Tibial nerve (tissue), 4 donors: ENCODE data around the gene TNN. TPM values are rescaled to one million over a fixed set of nuclear protein-coding genes. Genes with fewer than 3 reads are reported as not detected.

Experiments
- DNase-seq, 2 donors: peaks; one replicate each; pipeline ENCODE4 v3.0.0-alpha.2; 2019; ENCODE audit warnings: low spot score in 2 of 2
- H3K27ac ChIP-seq, 4 donors: fragments of 200-600 bp; sonication (generic) in 3 of 4; one replicate each; pipeline ENCODE4 v1.5.1; 2017 to 2019; ENCODE audit warnings: mild to moderate bottlenecking in 1 of 4
- H3K27me3 ChIP-seq, 2 donors: fragments of 200-600 bp; sonication (generic) in 1 of 2; one replicate each; pipeline versions ENCODE4 v1.5.1 to v1.6.0; 2017 to 2019
- H3K36me3 ChIP-seq, 3 donors: fragments of 200-600 bp; sonication (generic); one replicate each; pipeline ENCODE4 v1.5.1; 2018 to 2019
- H3K4me1 ChIP-seq, 4 donors: fragments of 200-600 bp; sonication (generic) in 3 of 4; one replicate each; pipeline ENCODE4 v1.5.1; 2017 to 2019
- H3K4me3 ChIP-seq, 4 donors: fragments of 200-600 bp; sonication (generic) in 3 of 4; one replicate each; pipeline ENCODE4 v1.5.1; 2017 to 2019; ENCODE audit warnings: mild to moderate bottlenecking in 1 of 4, moderate library complexity in 1 of 4
- H3K9me3 ChIP-seq, 4 donors: fragments of 200-600 bp; sonication (generic) in 3 of 4; one replicate each; pipeline ENCODE4 v1.5.1; 2017 to 2019
- CTCF ChIP-seq, 5 experiments: fragments of 200-600 bp in 3 of 5; fragments of 450-650 bp in 2 of 5; sonication (generic) in 3 of 5; IDR thresholded peaks; one replicate each; pipeline ENCODE4 v1.5.1; 2016 to 2019; ENCODE audit warnings: antibody characterized with exemption in 5 of 5, mild to moderate bottlenecking in 3 of 5, moderate library complexity in 2 of 5
- EP300 ChIP-seq, 2 donors: sonication (generic); formaldehyde crosslinking; IDR thresholded peaks; one replicate each; pipeline ENCODE4 v1.6.1; 2017; ENCODE audit warnings: antibody characterized with exemption in 2 of 2, mild to moderate bottlenecking in 1 of 2
- POLR2A ChIP-seq, 2 donors: fragments of 450-650 bp; IDR thresholded peaks; one replicate each; pipeline ENCODE4 v1.6.1; 2017; ENCODE audit warnings: antibody characterized with exemption in 2 of 2, mild to moderate bottlenecking in 2 of 2, moderate library complexity in 2 of 2
- WGBS, 2 donors: methylation state at CpG; one replicate each; pipeline ENCODE4 v1.1.5; 2018; 5-methylcytosine and 5-hydroxymethylcytosine counted together
- total RNA-seq, 4 donors: library from RNA; depleted of rRNA; stranded (reverse); fragments of >200 nt; gene quantifications; one replicate each; pipeline ENCODE4 v1.1.0, GENCODE V29; 2016

TNN gene
- total RNA-seq, 4 donors from 2014 or later = 0.39 TPM; not detected in 3

GRCh38 chr1:175145899-175146528 lies 78.4 kb downstream of the TNN start:
- no peaks in the 10 kb centered on the region for H3K9me3 ChIP-seq
- WGBS, 2 donors = 59 to 63% methylated on average over 6 of the region's 7 CpGs

DNA sequence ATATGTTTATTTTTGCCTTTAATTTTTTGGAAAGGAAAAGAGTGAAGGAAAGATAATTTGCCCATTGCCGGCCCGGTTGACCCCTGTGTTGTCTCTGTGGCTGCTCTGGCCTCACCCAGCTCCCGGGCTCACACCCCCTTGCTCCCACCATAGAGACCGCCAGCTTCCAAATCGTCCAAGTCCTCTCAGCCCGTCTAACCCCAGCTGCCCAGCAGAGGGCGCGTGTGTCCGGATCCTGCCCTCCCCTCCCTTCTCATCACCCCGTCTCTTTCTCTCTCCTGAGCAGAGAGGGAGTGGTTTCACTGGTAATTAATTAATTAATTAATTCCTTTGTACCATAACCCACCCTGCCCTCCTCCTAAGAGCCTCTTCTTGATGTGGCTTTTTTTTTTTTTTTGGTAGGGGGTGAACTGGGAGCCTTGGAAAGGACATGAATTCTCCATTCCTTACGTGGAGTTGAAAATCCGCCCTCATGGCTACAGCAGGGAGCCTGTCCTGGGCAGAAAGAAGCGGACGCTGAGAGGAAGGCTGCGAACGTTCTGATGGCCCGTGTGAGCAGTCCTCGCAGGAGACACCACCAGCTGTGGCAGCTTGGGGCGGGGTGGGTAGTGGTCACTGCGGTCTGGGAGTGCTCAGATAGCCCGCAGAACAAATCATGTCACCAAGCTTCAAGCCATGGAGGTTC lies 79.0 kb downstream of the TNN start:
- no peak overlapping the region for H3K4me3 ChIP-seq
- 21 to 32% methylated on average over 20 to 21 of the region's 21 CpGs for WGBS, 2 donors

More at GRCh38 chr1:175145899-175146528, 78.4 kb downstream of the TNN start:
- H3K4me3 ChIP-seq = no peak overlapping the region
- no peaks in the 10 kb centered on the region for H3K27me3 ChIP-seq
- peaks cover 0 to 3% (median 0%) of the 10 kb centered on the region in 4 donors for H3K4me1 ChIP-seq
- TF ChIP-seq EP300 (IDR thresholded peaks at IDR 0.05) = no peak
- TF ChIP-seq POLR2A (IDR thresholded peaks at IDR 0.05) = no peak
- no peak for TF ChIP-seq CTCF (IDR thresholded peaks at IDR 0.05)
- no peak for DNase-seq
- no peak overlapping the region for H3K27ac ChIP-seq
- H3K36me3 ChIP-seq = no peaks in the 10 kb centered on the region

DNA sequence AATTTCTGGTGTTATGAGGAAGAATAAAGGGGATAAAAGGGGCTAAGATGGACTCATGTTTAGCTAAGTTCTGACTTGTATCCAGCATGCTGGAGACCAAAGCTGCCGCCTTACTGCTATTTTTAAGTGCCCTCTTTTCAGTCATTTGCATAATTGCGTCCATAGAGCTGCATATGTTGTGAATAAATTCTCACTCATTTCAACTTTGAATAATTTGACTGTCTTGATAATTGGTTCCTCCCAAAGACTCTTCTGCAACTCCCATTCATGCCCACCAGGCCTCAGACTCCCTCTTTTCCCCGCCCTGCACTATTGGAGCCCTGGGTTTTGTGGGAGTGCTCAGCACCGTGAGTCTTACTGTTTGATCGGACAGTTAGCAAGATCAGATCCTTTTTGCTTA lies 79.9 kb downstream of the TNN start:
- no peaks in the 10 kb centered on the region for H3K36me3 ChIP-seq
- H3K9me3 ChIP-seq = no peaks in the 10 kb centered on the region
- H3K27me3 ChIP-seq = no peaks in the 10 kb centered on the region
- TF ChIP-seq POLR2A (IDR thresholded peaks at IDR 0.05) (no peak), EP300 (IDR thresholded peaks at IDR 0.05) (no peak), CTCF (IDR thresholded peaks at IDR 0.05) (no peak)
- 90 to 92% methylated on average over 5 of the region's 5 CpGs for WGBS, 2 donors
- no peak overlapping the region for H3K27ac ChIP-seq
- no peak overlapping the region for H3K4me3 ChIP-seq
- no peak for DNase-seq
- H3K4me1 ChIP-seq = peaks cover 0 to 6% (median 3%) of the 10 kb centered on the region in 4 donors

More for the DNA sequence above, 79.0 kb downstream of the TNN start:
- H3K9me3 ChIP-seq = no peaks in the 10 kb centered on the region
- H3K27ac ChIP-seq = no peak overlapping the region
- TF ChIP-seq CTCF (IDR thresholded peaks at IDR 0.05) = peak; percentile 61 to 90 (median 76)
- TF ChIP-seq POLR2A (IDR thresholded peaks at IDR 0.05) = no peak
- no peak for TF ChIP-seq EP300 (IDR thresholded peaks at IDR 0.05)
- H3K4me1 ChIP-seq = peaks cover 0 to 3% (median under 1%) of the 10 kb centered on the region in 4 donors
- DNase-seq = peak; percentile 32 to 70
- no peaks in the 10 kb centered on the region for H3K36me3 ChIP-seq
- no peaks in the 10 kb centered on the region for H3K27me3 ChIP-seq

DNA sequence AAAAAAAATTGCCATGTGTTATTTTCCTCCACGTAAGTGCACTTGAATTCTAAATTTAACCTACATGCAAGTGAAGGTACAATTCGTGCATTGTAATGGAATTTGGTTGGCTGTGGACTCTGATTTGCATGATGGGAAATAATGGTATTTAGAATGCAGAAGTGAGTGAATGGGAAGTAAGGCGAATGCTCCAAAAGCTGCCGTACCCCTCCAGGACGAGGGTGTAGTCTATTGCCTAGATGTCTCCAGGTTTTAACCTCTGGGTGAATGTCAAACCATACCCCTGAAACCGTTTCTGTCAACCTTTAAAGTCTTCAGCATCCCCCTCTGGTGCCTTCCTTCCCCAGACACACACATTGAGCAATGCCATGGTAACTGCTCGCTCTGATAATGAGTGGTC lies 80.4 kb downstream of the TNN start:
- TF ChIP-seq POLR2A (IDR thresholded peaks at IDR 0.05) = no peak
- no peak for TF ChIP-seq EP300 (IDR thresholded peaks at IDR 0.05)
- no peak for TF ChIP-seq CTCF (IDR thresholded peaks at IDR 0.05)
- no peak overlapping the region for H3K27ac ChIP-seq
- WGBS, 2 donors = 72 to 80% methylated on average over 7 of the region's 7 CpGs

More for the DNA sequence above, 80.4 kb downstream of the TNN start:
- Histone ChIP-seq H3K4me1 (peaks cover 0 to 6% (median 3%) of the 10 kb centered on the region in 4 donors), H3K27me3 (no peaks in the 10 kb centered on the region), H3K4me3 (no peak overlapping the region), H3K9me3 (no peaks in the 10 kb centered on the region), H3K36me3 (no peaks in the 10 kb centered on the region)
- no peak for DNase-seq
